WTC11 (cell line): ENCODE data around the gene SUSD1.

ENCODE experiments used
- CTCF ChIP-seq: fragments of 200-600 bp; IDR thresholded peaks from 2 replicates; pipeline ENCODE4 v1.8.0; 2022; ENCODE audit warnings: antibody characterized with exemption
- FOXK1 ChIP-seq: sonication (generic); formaldehyde crosslinking; IDR thresholded peaks from 2 replicates; pipeline ENCODE4 v1.8.0; 2022; ENCODE audit warnings: mild to moderate bottlenecking, moderate library complexity, missing genetic modification reagents
- ZBTB21 ChIP-seq: sonication (generic); formaldehyde crosslinking; IDR thresholded peaks from 2 replicates; pipeline ENCODE4 v1.8.1; 2023; ENCODE audit warnings: mild to moderate bottlenecking, missing genetic modification reagents, borderline replicate concordance

- TF ChIP-seq ZBTB21 (CRISPR knock-in tag) (no peak), FOXK1 (CRISPR knock-in tag) (no peak), CTCF (no peak)
Measured at GRCh38 chr9:112157961-112158360, 17.1 kb downstream of the SUSD1 start.
